HCT116 (cell line): ENCODE results near the gene SHROOM1. TPM values are rescaled to one million over a fixed set of nuclear protein-coding genes. Genes with fewer than 3 reads are reported as not detected.

ENCODE experiments used
- ATAC-seq: fragments of 200-7000 bp; cut with Tn5 transposase; 2 replicates; pipeline ENCODE4 v1.9.1; 2020; ENCODE audit warnings: mild to moderate bottlenecking, moderate library complexity
- BruUV-seq: library from RNA; stranded (reverse); fragments of 400-500 nt; replicated peaks from 2 replicates; lab custom pipeline; 2021; lab: Mats Ljungman, UMichigan
- CTCF ChIA-PET: fragments of 300-600 bp; sonication (Branson Sonifier 250); formaldehyde crosslinking; loops from one replicate; lab custom pipeline; 2021; ENCODE audit warnings: antibody characterized with exemption; lab: Charles Lee
- POLR2A ChIA-PET: fragments of 300-600, 350-600 bp; sonication (Branson Sonifier 250); formaldehyde crosslinking; loops from one replicate; lab custom pipeline; 2021; ENCODE audit warnings: antibody characterized with exemption; lab: Charles Lee
- RAD21 ChIA-PET, 2 experiments: fragments of 300-600 bp; sonication (Branson Sonifier 250); formaldehyde crosslinking; loops; one replicate each; lab custom pipeline; 2023; ENCODE audit warnings: low total read pairs in 2 of 2; ENCODE audit not compliant: uncharacterized antibody in 2 of 2, unreplicated experiment in 2 of 2, low non-redundant PET in 1 of 2; lab: Charles Lee
- DNase-seq: peaks from one replicate; pipeline ENCODE4 v3.0.0-alpha.2; 2010; ENCODE audit warnings: low read depth, low spot score
- H2AFZ ChIP-seq: fragments of 200-600 bp; shearing (Covaris generic), sonication (generic); 2 replicates; pipeline ENCODE4 v1.6.1; 2017; ENCODE audit warnings: low read depth, mixed run types, mixed read lengths, antibody characterized with exemption, low read length; ENCODE audit not compliant: poor library complexity, severe bottlenecking
- H3K27ac ChIP-seq: 2 replicates; pipeline ENCODE4 v1.5.1; 2012; ENCODE audit warnings: low read depth, low read length
- H3K27me3 ChIP-seq: fragments of 200-600 bp; sonication (generic); 2 replicates; pipeline ENCODE4 v1.6.1; 2016; ENCODE audit warnings: mixed run types, low read length, mixed read lengths; ENCODE audit not compliant: insufficient read depth
- H3K36me3 ChIP-seq, 2 experiments: fragments of 200-500 bp in 1 of 2; fragments of 200-600 bp in 1 of 2; sonication (Bioruptor generic) in 1 of 2; sonication (generic) in 1 of 2; 2 replicates each; pipeline versions ENCODE4 v1.5.1 to v1.6.1; 2014 to 2016; ENCODE audit warnings: low read length in 2 of 2, inconsistent platforms in 1 of 2, mixed read lengths in 1 of 2, mixed run types in 1 of 2; ENCODE audit not compliant: insufficient read depth in 2 of 2, control insufficient read depth in 1 of 2
- H3K4me1 ChIP-seq, 2 experiments: fragments of 200-600 bp in 1 of 2; sonication (generic) in 1 of 2; 2 replicates each; pipeline versions ENCODE4 v1.5.1 to v1.6.1; 2012 to 2017; ENCODE audit warnings: low read length in 2 of 2, inconsistent platforms in 1 of 2, mild to moderate bottlenecking in 1 of 2, mixed read lengths in 1 of 2, mixed run types in 1 of 2, moderate library complexity in 1 of 2; ENCODE audit not compliant: insufficient read depth in 2 of 2, control insufficient read depth in 1 of 2
- H3K4me2 ChIP-seq: fragments of 200-600 bp; sonication (generic); 2 replicates; pipeline ENCODE4 v1.6.1; 2017; ENCODE audit warnings: mixed run types, low read length, mixed read lengths
- H3K4me3 ChIP-seq, 2 experiments: fragments of 200-600 bp in 1 of 2; sonication (generic) in 1 of 2; replicated peaks in 1 of 2; 2 replicates each; pipeline ENCODE4 v1.5.1; 2011 to 2016; ENCODE audit warnings: low read length in 2 of 2, control low read depth in 1 of 2, low read depth in 1 of 2, mild to moderate bottlenecking in 1 of 2, mixed read lengths in 1 of 2, mixed run types in 1 of 2
- H3K79me2 ChIP-seq: fragments of 200-600 bp; sonication (generic); 2 replicates; pipeline ENCODE4 v1.6.1; 2017; ENCODE audit warnings: mild to moderate bottlenecking, mixed run types, low read length, moderate library complexity, mixed read lengths; ENCODE audit not compliant: insufficient read depth
- H3K9ac ChIP-seq: fragments of 200-600 bp; sonication (generic); 2 replicates; pipeline ENCODE4 v1.6.1; 2016; ENCODE audit warnings: low read length, mixed read lengths
- H3K9me2 ChIP-seq: fragments of 200-600 bp; sonication (generic), shearing (Covaris generic); 2 replicates; pipeline ENCODE4 v1.6.1; 2017; ENCODE audit warnings: mixed run types, mild to moderate bottlenecking, moderate library complexity; ENCODE audit not compliant: insufficient read depth
- H3K9me3 ChIP-seq, 2 experiments: fragments of 200-500 bp in 1 of 2; fragments of 200-600 bp in 1 of 2; sonication (Bioruptor generic) in 1 of 2; sonication (generic) in 1 of 2; 2 replicates each; pipeline ENCODE4 v1.6.1; 2014 to 2017; ENCODE audit warnings: low read length in 2 of 2, mixed read lengths in 2 of 2, inconsistent platforms in 1 of 2, low read depth in 1 of 2, mild to moderate bottlenecking in 1 of 2, mixed run types in 1 of 2, moderate library complexity in 1 of 2; ENCODE audit not compliant: control insufficient read depth in 1 of 2, insufficient read depth in 1 of 2
- H4K20me1 ChIP-seq: fragments of 200-600 bp; sonication (generic), shearing (Covaris generic); 2 replicates; pipeline ENCODE4 v1.6.1; 2017; ENCODE audit warnings: mixed run types, mild to moderate bottlenecking, moderate library complexity; ENCODE audit not compliant: insufficient read depth
- JUND ChIP-seq: IDR thresholded peaks from 2 replicates; pipeline ENCODE4 v1.6.1; 2012
- SIN3A ChIP-seq: IDR thresholded peaks from 2 replicates; pipeline ENCODE4 v1.6.1; 2012; ENCODE audit warnings: low read depth
- SRF ChIP-seq: IDR thresholded peaks from 2 replicates; pipeline ENCODE4 v1.6.1; 2012; ENCODE audit warnings: low read depth
- YY1 ChIP-seq: IDR thresholded peaks from 2 replicates; pipeline ENCODE4 v1.6.1; 2011; ENCODE audit warnings: low read length, low read depth, moderate library complexity, mild to moderate bottlenecking; ENCODE audit not compliant: insufficient replicate concordance; ENCODE audit errors: extremely low read depth
- ZFX ChIP-seq: fragments of 450-650 bp; IDR thresholded peaks from 2 replicates; pipeline ENCODE4 v1.6.1; 2017
- intact Hi-C: fragments of 100-400 bp; cut with micrococcal nuclease; formaldehyde crosslinking; loops from 2 replicates; pipeline ENCODE4 v1.10.0; 2022
- total RNA-seq: library from RNA; stranded (reverse); gene quantifications from one replicate; pipeline ENCODE4 v1.2.1, GENCODE V29; 2021; ENCODE audit not compliant: unreplicated experiment
- TF ChIP-seq, protein P1 (sequence below): IDR thresholded peaks from 2 replicates; pipeline ENCODE4 v1.6.1; 2012
- TF ChIP-seq, protein P2 (sequence below): IDR thresholded peaks from 2 replicates; pipeline ENCODE4 v1.6.1; 2011; ENCODE audit warnings: mild to moderate bottlenecking, low read length, moderate library complexity; ENCODE audit not compliant: insufficient replicate concordance; ENCODE audit errors: extremely low read depth
- TF ChIP-seq, protein P3 (sequence below): IDR thresholded peaks from 2 replicates; pipeline ENCODE4 v1.6.1; 2012; ENCODE audit warnings: low read depth
- TF ChIP-seq, protein P4 (sequence below): IDR thresholded peaks from 2 replicates; pipeline ENCODE4 v1.6.1; 2012

Gene SHROOM1
- total RNA-seq, 1 experiment from 2014 or later = 9.5 TPM

DNA sequence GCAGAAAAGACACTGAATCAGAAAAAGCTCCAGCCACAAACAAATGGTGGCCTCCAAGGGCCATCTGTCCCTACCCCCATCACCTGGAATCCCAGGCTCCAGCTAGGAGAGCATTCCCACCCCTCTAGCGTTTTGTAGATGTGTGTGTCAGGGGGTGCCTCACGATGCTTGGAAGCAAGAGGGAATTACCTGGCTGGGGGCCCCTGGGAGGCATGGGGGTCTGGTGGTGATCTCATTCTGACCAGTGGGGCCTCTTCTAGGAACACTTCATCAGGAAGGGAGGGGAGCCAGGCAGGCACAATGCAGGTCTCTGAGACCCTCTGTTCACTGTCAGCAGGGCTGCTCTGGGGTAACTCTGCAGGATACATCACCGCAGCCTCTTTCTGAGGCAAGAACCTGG is 6.0 kb downstream of the SHROOM1 start:
- ChIA-PET RAD21 (no interaction called here), CTCF (no interaction called here), POLR2A (no interaction called here)
- ATAC-seq (no peak), DNase-seq (no peak)
- H3K27me3 ChIP-seq = no peaks in the 10 kb centered on the region
- no TSS peak for BruUV-seq
- peaks cover 6% of the 10 kb centered on the region; the same call in 1 of the 2 replicates for H3K79me2 ChIP-seq
- H2AFZ ChIP-seq = no peak overlapping the region
- H3K9me2 ChIP-seq = no peaks in the 10 kb centered on the region
- H3K9ac ChIP-seq = no peak overlapping the region
- no peaks in the 10 kb centered on the region for H4K20me1 ChIP-seq
- H3K4me2 ChIP-seq = no peak overlapping the region
- H3K4me3 ChIP-seq = no peak overlapping the region
- H3K9me3 ChIP-seq = no peaks in the 10 kb centered on the region
- no peak overlapping the region for H3K27ac ChIP-seq
- H3K36me3 ChIP-seq = no peaks in the 10 kb centered on the region
- intact Hi-C loops = no loop called here
- TF ChIP-seq SRF = no peak
- TF ChIP-seq YY1 = no peak
- TF ChIP-seq, protein P1, sequence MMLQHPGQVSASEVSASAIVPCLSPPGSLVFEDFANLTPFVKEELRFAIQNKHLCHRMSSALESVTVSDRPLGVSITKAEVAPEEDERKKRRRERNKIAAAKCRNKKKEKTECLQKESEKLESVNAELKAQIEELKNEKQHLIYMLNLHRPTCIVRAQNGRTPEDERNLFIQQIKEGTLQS = no peak
- no peak for TF ChIP-seq ZFX
- TF ChIP-seq, protein P2, sequence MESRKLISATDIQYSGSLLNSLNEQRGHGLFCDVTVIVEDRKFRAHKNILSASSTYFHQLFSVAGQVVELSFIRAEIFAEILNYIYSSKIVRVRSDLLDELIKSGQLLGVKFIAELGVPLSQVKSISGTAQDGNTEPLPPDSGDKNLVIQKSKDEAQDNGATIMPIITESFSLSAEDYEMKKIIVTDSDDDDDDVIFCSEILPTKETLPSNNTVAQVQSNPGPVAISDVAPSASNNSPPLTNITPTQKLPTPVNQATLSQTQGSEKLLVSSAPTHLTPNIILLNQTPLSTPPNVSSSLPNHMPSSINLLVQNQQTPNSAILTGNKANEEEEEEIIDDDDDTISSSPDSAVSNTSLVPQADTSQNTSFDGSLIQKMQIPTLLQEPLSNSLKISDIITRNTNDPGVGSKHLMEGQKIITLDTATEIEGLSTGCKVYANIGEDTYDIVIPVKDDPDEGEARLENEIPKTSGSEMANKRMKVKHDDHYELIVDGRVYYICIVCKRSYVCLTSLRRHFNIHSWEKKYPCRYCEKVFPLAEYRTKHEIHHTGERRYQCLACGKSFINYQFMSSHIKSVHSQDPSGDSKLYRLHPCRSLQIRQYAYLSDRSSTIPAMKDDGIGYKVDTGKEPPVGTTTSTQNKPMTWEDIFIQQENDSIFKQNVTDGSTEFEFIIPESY = no peak
- TF ChIP-seq JUND = no peak
- TF ChIP-seq SIN3A = no peak
- TF ChIP-seq, protein P3, sequence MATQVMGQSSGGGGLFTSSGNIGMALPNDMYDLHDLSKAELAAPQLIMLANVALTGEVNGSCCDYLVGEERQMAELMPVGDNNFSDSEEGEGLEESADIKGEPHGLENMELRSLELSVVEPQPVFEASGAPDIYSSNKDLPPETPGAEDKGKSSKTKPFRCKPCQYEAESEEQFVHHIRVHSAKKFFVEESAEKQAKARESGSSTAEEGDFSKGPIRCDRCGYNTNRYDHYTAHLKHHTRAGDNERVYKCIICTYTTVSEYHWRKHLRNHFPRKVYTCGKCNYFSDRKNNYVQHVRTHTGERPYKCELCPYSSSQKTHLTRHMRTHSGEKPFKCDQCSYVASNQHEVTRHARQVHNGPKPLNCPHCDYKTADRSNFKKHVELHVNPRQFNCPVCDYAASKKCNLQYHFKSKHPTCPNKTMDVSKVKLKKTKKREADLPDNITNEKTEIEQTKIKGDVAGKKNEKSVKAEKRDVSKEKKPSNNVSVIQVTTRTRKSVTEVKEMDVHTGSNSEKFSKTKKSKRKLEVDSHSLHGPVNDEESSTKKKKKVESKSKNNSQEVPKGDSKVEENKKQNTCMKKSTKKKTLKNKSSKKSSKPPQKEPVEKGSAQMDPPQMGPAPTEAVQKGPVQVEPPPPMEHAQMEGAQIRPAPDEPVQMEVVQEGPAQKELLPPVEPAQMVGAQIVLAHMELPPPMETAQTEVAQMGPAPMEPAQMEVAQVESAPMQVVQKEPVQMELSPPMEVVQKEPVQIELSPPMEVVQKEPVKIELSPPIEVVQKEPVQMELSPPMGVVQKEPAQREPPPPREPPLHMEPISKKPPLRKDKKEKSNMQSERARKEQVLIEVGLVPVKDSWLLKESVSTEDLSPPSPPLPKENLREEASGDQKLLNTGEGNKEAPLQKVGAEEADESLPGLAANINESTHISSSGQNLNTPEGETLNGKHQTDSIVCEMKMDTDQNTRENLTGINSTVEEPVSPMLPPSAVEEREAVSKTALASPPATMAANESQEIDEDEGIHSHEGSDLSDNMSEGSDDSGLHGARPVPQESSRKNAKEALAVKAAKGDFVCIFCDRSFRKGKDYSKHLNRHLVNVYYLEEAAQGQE = no peak
- TF ChIP-seq, protein P4, sequence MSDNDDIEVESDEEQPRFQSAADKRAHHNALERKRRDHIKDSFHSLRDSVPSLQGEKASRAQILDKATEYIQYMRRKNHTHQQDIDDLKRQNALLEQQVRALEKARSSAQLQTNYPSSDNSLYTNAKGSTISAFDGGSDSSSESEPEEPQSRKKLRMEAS = no peak
- H3K4me1 ChIP-seq = peaks cover 5 to 16% of the 10 kb centered on the region in 2 experiments; a peak in 2 of 4 replicates
